Hepatocyte (in vitro differentiated cells): Measurements from ENCODE around the gene COX19. TPM values are rescaled to one million over a fixed set of nuclear protein-coding genes. Genes with fewer than 3 reads are reported as not detected.

ENCODE experiments used
- DNase-seq: peaks from one replicate; pipeline ENCODE4 v3.0.0-alpha.2; 2016; ENCODE audit warnings: low spot score
- H2AFZ ChIP-seq: fragments of 200-600 bp; sonication (generic); 2 replicates; pipeline ENCODE4 v1.6.0; 2016; ENCODE audit warnings: antibody characterized with exemption, mild to moderate bottlenecking
- H3K27ac ChIP-seq: fragments of 200-600 bp; sonication (generic); 2 replicates; pipeline ENCODE4 v1.5.1; 2016; ENCODE audit warnings: mild to moderate bottlenecking
- H3K27me3 ChIP-seq: fragments of 200-600 bp; sonication (generic); 2 replicates; pipeline ENCODE4 v1.6.1; 2016
- H3K36me3 ChIP-seq: fragments of 200-600 bp; sonication (generic); replicated peaks from 2 replicates; pipeline ENCODE4 v1.5.1; 2016; ENCODE audit warnings: low read depth; ENCODE audit not compliant: insufficient read depth
- H3K4me1 ChIP-seq: fragments of 200-600 bp; sonication (generic); 2 replicates; pipeline ENCODE4 v1.5.1; 2016; ENCODE audit warnings: mild to moderate bottlenecking, moderate library complexity; ENCODE audit not compliant: insufficient read depth
- H3K4me2 ChIP-seq: fragments of 200-600 bp; sonication (generic); 2 replicates; pipeline ENCODE4 v1.6.0; 2016
- H3K4me3 ChIP-seq: fragments of 200-600 bp; sonication (generic); 2 replicates; pipeline ENCODE4 v1.5.1; 2016; ENCODE audit warnings: mild to moderate bottlenecking
- H3K79me2 ChIP-seq: fragments of 200-600 bp; sonication (generic); 2 replicates; pipeline ENCODE4 v1.6.0; 2017; ENCODE audit warnings: mild to moderate bottlenecking
- H3K9me2 ChIP-seq: fragments of 200-600 bp; sonication (generic); replicated peaks from 2 replicates; pipeline ENCODE4 v1.6.0; 2017; ENCODE audit warnings: mild to moderate bottlenecking; ENCODE audit not compliant: insufficient read depth
- H3K9me3 ChIP-seq: fragments of 200-600 bp; sonication (generic); 2 replicates; pipeline ENCODE4 v1.5.1; 2016; ENCODE audit warnings: low read depth, mild to moderate bottlenecking
- H4K20me1 ChIP-seq: fragments of 200-600 bp; sonication (generic); 2 replicates; pipeline ENCODE4 v1.6.0; 2016; ENCODE audit warnings: mild to moderate bottlenecking; ENCODE audit not compliant: insufficient read depth, poor library complexity, severe bottlenecking
- CTCF ChIP-seq: fragments of 200-600 bp; sonication (generic); IDR thresholded peaks from 2 replicates; pipeline ENCODE4 v1.5.1; 2016; ENCODE audit warnings: antibody characterized with exemption, mild to moderate bottlenecking; ENCODE audit not compliant: poor library complexity
- EZH2 ChIP-seq: fragments of 200-600 bp; sonication (generic); IDR thresholded peaks from 2 replicates; pipeline ENCODE4 v1.6.1; 2016; ENCODE audit warnings: antibody characterized with exemption, mild to moderate bottlenecking, borderline replicate concordance
- EZH2phosphoT487 ChIP-seq: fragments of 200-600 bp; sonication (generic); IDR thresholded peaks from one replicate; pipeline ENCODE4 v1.6.1; 2018; ENCODE audit warnings: antibody characterized with exemption, mild to moderate bottlenecking, low read depth, moderate library complexity; ENCODE audit not compliant: unreplicated experiment, severe bottlenecking
- WGBS: methylation state at CpG from one replicate; pipeline ENCODE4 v1.1.6; 2016; ENCODE audit warnings: low lambda C conversion rate; ENCODE audit errors: missing lambda C conversion rate; 5-methylcytosine and 5-hydroxymethylcytosine counted together
- polyA plus RNA-seq: library from polyadenylated mRNA; unstranded; fragments of >200 nt; fragmentation: Nextera tagmentation; extraction: Ambion mirVana; gene quantifications from 2 replicates; pipeline ENCODE4 v1.2.1, GENCODE V29; 2016
- total RNA-seq: library from RNA; depleted of rRNA; stranded (reverse); fragments of >200 nt; gene quantifications from 2 replicates; pipeline ENCODE4 v1.2.3, GENCODE V29; 2014

Gene COX19
- total and polyA plus RNA-seq, 2 experiments from 2014 or later: 11.6 to 18.9 TPM

DNA sequence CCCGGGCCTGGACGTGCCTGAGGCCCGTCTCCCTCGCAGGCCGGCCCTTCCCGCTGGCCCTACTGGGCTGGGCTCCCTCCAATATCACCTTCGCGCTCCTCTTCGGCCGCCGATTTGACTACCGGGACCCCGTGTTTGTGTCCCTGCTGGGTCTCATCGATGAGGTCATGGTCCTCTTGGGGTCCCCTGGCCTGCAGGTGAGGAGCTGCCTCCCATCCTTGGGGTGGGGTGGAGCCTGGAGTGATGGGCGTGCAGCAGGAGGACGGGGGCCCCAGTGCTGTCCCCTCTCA lies 9.7 kb upstream of the COX19 start:
- Histone ChIP-seq H3K4me2 (no peak overlapping the region), H3K27me3 (no peaks in the 10 kb centered on the region), H3K36me3 (no peaks in the 10 kb centered on the region), H2AFZ (no peak overlapping the region), H4K20me1 (no peaks in the 10 kb centered on the region), H3K9me3 (no peaks in the 10 kb centered on the region), H3K4me3 (no peak overlapping the region), H3K9me2 (no peaks in the 10 kb centered on the region), H3K4me1 (peaks cover 34% of the 10 kb centered on the region), H3K79me2 (peaks cover 8% of the 10 kb centered on the region), H3K27ac (no peak overlapping the region)
- WGBS: 92% methylated on average over 14 of the region's 16 CpGs
- TF ChIP-seq CTCF (no peak), EZH2 (no peak)
- no peak for DNase-seq

DNA sequence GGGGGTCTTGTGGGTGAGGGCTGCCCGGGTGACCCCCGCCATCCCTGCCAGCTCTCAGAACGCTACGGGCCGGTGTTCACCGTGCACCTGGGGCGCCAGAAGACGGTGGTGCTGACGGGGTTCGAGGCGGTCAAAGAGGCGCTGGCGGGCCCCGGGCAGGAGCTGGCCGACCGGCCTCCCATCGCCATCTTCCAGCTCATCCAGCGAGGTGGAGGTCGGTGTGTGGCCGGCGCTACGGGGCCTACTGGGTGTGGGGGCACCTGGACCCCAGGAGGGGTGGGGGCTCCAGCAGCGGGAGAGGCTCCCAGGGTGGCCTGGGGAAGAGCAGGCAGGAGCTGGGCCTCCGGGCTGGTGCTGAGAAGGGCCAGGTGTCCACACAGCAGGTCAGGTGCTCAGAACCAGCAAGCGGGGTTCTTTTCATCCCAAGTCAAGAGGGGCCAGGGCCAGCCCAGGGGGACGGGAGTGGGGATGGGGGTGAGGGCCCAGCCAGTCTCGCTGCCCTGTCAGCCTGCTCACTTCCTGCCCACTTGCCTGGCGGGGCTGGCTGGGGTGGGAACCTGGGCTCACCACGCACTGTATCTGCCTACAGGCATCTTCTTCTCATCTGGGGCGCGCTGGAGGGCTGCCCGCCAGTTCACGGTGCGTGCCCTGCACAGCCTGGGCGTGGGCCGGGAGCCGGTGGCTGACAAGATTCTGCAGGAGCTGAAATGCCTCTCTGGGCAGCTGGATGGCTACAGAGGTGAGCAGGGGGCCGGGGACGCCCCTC lies 9.2 kb upstream of the COX19 start:
- H3K4me1 ChIP-seq: peaks cover 34% of the 10 kb centered on the region

GRCh38 chr7:983616-984071 lies 8.3 kb upstream of the COX19 start:
- no peak for DNase-seq
- no peaks in the 10 kb centered on the region for H3K36me3 ChIP-seq
- no peak overlapping the region for H2AFZ ChIP-seq
- no peak overlapping the region for H3K4me3 ChIP-seq
- no peaks in the 10 kb centered on the region for H4K20me1 ChIP-seq
- TF ChIP-seq CTCF (no peak), EZH2phosphoT487 (no peak), EZH2 (no peak)
- WGBS: 96% methylated on average over 19 of the region's 20 CpGs
- H3K27ac ChIP-seq: peak overlapping the region; percentile 39
- peaks cover 32% of the 10 kb centered on the region for H3K4me1 ChIP-seq
- no peaks in the 10 kb centered on the region for H3K27me3 ChIP-seq
- peak overlapping the region; percentile 73 for H3K4me2 ChIP-seq
- no peaks in the 10 kb centered on the region for H3K9me3 ChIP-seq
- no peaks in the 10 kb centered on the region for H3K9me2 ChIP-seq
- peaks cover 8% of the 10 kb centered on the region for H3K79me2 ChIP-seq

More for the DNA sequence above, 9.2 kb upstream of the COX19 start:
- no peak for DNase-seq
- Histone ChIP-seq H3K4me3 (no peak overlapping the region), H3K27ac (no peak overlapping the region), H3K79me2 (peaks cover 8% of the 10 kb centered on the region), H3K9me3 (no peaks in the 10 kb centered on the region), H3K27me3 (no peaks in the 10 kb centered on the region), H3K9me2 (no peaks in the 10 kb centered on the region), H2AFZ (no peak overlapping the region), H4K20me1 (no peaks in the 10 kb centered on the region), H3K4me2 (peak overlapping the region; percentile 73), H3K36me3 (no peaks in the 10 kb centered on the region)
- WGBS: 93% methylated on average over 36 of the region's 39 CpGs
- TF ChIP-seq CTCF: no peak
- TF ChIP-seq EZH2: no peak
- no peak for TF ChIP-seq EZH2phosphoT487
